ENCODE results near the gene UBXN10.

DNA sequence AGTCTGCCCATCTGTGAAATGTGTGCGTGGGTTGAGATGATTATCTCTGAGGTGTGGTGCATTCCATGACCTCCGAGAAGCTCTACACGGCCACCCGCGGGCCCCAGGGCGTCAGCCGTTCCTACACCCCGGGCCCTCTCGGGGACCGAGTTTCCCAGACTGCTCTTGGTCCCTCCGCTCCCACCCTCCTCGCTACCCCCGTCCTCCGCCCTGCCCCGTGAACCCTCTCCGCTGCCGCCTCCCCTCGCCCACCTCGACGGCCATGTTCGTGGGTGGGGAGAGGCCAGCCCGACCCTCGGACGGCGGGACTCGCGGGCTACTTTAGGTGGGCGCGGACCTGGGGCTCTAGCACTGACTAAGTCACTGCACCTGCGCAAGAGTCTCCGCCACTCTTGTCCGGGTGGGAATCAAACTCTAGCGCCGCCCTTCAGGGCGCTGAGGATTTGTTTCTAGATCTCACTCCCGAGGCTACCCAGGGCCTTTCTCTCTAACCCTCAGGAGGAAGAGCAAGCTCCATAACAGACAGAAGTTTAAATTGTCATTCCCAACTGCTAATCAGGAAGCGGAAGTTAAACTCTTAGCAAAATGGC is 57.1 kb downstream of the UBXN10 start:
- TF ChIP-seq, protein P1, sequence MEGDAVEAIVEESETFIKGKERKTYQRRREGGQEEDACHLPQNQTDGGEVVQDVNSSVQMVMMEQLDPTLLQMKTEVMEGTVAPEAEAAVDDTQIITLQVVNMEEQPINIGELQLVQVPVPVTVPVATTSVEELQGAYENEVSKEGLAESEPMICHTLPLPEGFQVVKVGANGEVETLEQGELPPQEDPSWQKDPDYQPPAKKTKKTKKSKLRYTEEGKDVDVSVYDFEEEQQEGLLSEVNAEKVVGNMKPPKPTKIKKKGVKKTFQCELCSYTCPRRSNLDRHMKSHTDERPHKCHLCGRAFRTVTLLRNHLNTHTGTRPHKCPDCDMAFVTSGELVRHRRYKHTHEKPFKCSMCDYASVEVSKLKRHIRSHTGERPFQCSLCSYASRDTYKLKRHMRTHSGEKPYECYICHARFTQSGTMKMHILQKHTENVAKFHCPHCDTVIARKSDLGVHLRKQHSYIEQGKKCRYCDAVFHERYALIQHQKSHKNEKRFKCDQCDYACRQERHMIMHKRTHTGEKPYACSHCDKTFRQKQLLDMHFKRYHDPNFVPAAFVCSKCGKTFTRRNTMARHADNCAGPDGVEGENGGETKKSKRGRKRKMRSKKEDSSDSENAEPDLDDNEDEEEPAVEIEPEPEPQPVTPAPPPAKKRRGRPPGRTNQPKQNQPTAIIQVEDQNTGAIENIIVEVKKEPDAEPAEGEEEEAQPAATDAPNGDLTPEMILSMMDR (IDR thresholded peaks at IDR 0.05) = no peak
- no peak for TF ChIP-seq POLR2A (IDR thresholded peaks at IDR 0.05)
